HepG2 (cell line): ENCODE results near the gene PXDC1. TPM values are rescaled to one million over a fixed set of nuclear protein-coding genes. Genes with fewer than 3 reads are reported as not detected.

Source experiments
- AHDC1 ChIP-seq: sonication (generic); formaldehyde crosslinking; IDR thresholded peaks from 2 replicates; pipeline ENCODE4 v1.5.1; 2020; ENCODE audit warnings: mild to moderate bottlenecking, missing genetic modification reagents, borderline replicate concordance
- CBX5 ChIP-seq: sonication (generic); formaldehyde crosslinking; IDR thresholded peaks from 2 replicates; pipeline ENCODE4 v1.4.0; 2020; ENCODE audit warnings: missing genetic modification reagents, borderline replicate concordance
- CEBPG ChIP-seq: IDR thresholded peaks from 2 replicates; pipeline ENCODE4 v1.6.1; 2016
- GATAD2A ChIP-seq: IDR thresholded peaks from 2 replicates; pipeline ENCODE4 v1.6.1; 2016
- SKI ChIP-seq: fragments of 450-650 bp; IDR thresholded peaks from one replicate; pipeline ENCODE4 v1.6.1; 2018; ENCODE audit warnings: mild to moderate bottlenecking; ENCODE audit not compliant: partially characterized antibody
- ZBTB33 ChIP-seq: sonication (generic); formaldehyde crosslinking; IDR thresholded peaks from 2 replicates; pipeline ENCODE4 v1.4.0; 2020; ENCODE audit warnings: missing genetic modification reagents
- ZMYM2 ChIP-seq: sonication (generic); formaldehyde crosslinking; IDR thresholded peaks from 2 replicates; pipeline ENCODE4 v1.8.0; 2022; ENCODE audit warnings: mild to moderate bottlenecking, missing genetic modification reagents
- ZNF280D ChIP-seq: sonication (generic); formaldehyde crosslinking; IDR thresholded peaks from 2 replicates; pipeline ENCODE4 v1.5.1; 2020; ENCODE audit warnings: mild to moderate bottlenecking, missing genetic modification reagents
- ZNF646 ChIP-seq: sonication (generic); formaldehyde crosslinking; IDR thresholded peaks from 2 replicates; pipeline ENCODE4 v1.9.0; 2021; ENCODE audit warnings: mild to moderate bottlenecking, missing genetic modification reagents
- polyA plus RNA-seq, 8 experiments: library from polyadenylated mRNA; depleted of rRNA in 3 of 8; stranded (reverse) in 7 of 8; unstranded in 1 of 8; fragments of >200 nt; fragmentation: Illumina TruSeq in 4 of 8; extraction: Trizol in 4 of 8; gene quantifications; 2 replicates each; pipeline versions ENCODE4 v1.2.1 to v1.2.3, GENCODE V29; 2011 to 2016; ENCODE audit warnings: low read depth in 4 of 8, missing spikeins in 1 of 8, mixed read lengths in 1 of 8; ENCODE audit not compliant: insufficient read depth in 1 of 8
- total RNA-seq, 5 experiments: library from RNA; depleted of rRNA; stranded (reverse); fragments of >200 nt; fragmentation: Illumina TruSeq; extraction: Trizol; gene quantifications; 2 replicates each; pipeline ENCODE4 v1.2.3, GENCODE V29; 2016; ENCODE audit warnings: low read depth in 1 of 5

Gene PXDC1
- total and polyA plus RNA-seq, 2 of the 13 experiments (the other 11 are each of a cell fraction or from before 2014, with no cell fraction given) = 32.4 to 34.7 TPM

- TF ChIP-seq ZBTB33 (CRISPR knock-in tag) (peak; percentile 55; the same call in 1 of the 2 replicates), ZMYM2 (peak; percentile 84; the same call in 1 of the 2 replicates), CEBPG (peak; percentile 88), AHDC1 (CRISPR knock-in tag) (0 out of 2 replicates have a peak, but pooled peaks have one; percentile 30), CBX5 (CRISPR knock-in tag) (peak; percentile 57; the same call in 1 of the 2 replicates), ZNF646 (CRISPR knock-in tag) (0 out of 2 replicates have a peak, but pooled peaks have one; percentile 6), ZNF280D (peak; percentile 90), SKI (peak; percentile 19), GATAD2A (peak; percentile 42; the same call in 1 of the 2 replicates)
Observed at GRCh38 chr6:3767483-3767882, 16.0 kb upstream of the PXDC1 start (continued).
